Skeletal muscle tissue (tissue), 4 donors: ENCODE measurements around the gene WBP1L. TPM values are rescaled to one million over a fixed set of nuclear protein-coding genes. Genes with fewer than 3 reads are reported as not detected.
"Not testable (repeated sequence)": the region's sequence is repeated elsewhere in the genome, so short reads cannot be mapped to it uniquely, and the experiment has no call there.

Experiments used
- H3K27ac ChIP-seq: one replicate; pipeline ENCODE4 v1.7.0; 2013; ENCODE audit warnings: mild to moderate bottlenecking, low read depth, low read length, inconsistent platforms
- H3K27me3 ChIP-seq, 3 donors: one replicate each; pipeline ENCODE4 v1.7.0; 2013; ENCODE audit warnings: low read length in 3 of 3; ENCODE audit not compliant: control insufficient read depth in 3 of 3, insufficient read depth in 3 of 3
- H3K36me3 ChIP-seq, 3 donors: one replicate each; pipeline ENCODE4 v1.7.0; 2013; ENCODE audit warnings: low read length in 3 of 3; ENCODE audit not compliant: control insufficient read depth in 3 of 3, insufficient read depth in 3 of 3
- H3K4me1 ChIP-seq, 3 donors: one replicate each; pipeline ENCODE4 v1.7.0; 2013; ENCODE audit warnings: low read length in 3 of 3, mild to moderate bottlenecking in 3 of 3; ENCODE audit not compliant: control insufficient read depth in 3 of 3, insufficient read depth in 3 of 3
- H3K4me3 ChIP-seq, 3 donors: one replicate each; pipeline ENCODE4 v1.7.0; 2013; ENCODE audit warnings: low read length in 3 of 3
- H3K9ac ChIP-seq, 3 donors: one replicate each; pipeline ENCODE4 v1.7.0; 2013; ENCODE audit warnings: low read length in 3 of 3, mild to moderate bottlenecking in 3 of 3, moderate library complexity in 2 of 3, low read depth in 1 of 3
- H3K9me3 ChIP-seq, 3 donors: one replicate each; pipeline ENCODE4 v1.7.0; 2013; ENCODE audit warnings: low read length in 3 of 3; ENCODE audit not compliant: control insufficient read depth in 3 of 3
- total RNA-seq: library from RNA; depleted of rRNA; stranded (reverse); fragments of >200 nt; gene quantifications from one replicate; pipeline ENCODE4 v1.2.3, GENCODE V29; 2014
- donor health status: Osteomylitis.

The WBP1L gene
- total RNA-seq, 1 donor from 2014 or later = 24.0 TPM

DNA sequence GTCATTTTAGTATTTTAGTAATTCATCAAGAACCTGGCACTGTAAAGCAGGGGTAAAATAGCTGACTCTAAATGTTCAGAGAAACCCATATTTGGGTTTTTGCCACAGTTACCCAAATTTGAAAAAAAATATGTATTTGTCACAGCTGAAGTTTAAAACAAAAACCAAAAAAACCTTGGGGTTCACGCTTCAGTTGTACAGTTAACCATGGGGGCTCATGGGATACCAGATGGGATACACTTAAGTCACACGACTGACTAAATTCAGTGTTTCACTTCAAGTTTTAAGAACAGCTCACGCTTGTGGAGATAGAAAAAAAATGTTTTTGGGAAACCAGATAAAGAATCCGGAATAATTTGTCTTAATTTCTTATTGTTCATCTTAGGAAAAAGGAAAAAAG, 31.7 kb upstream of the WBP1L start:
- Histone ChIP-seq H3K27ac (no peak overlapping the region), H3K36me3 (no peaks in the 10 kb centered on the region), H3K4me1 (peaks cover 8 to 19% (median 17%) of the 10 kb centered on the region in 3 donors), H3K9ac (no peak overlapping the region), H3K9me3 (no peaks in the 10 kb centered on the region), H3K27me3 (no peaks in the 10 kb centered on the region), H3K4me3 (no peak overlapping the region)

DNA sequence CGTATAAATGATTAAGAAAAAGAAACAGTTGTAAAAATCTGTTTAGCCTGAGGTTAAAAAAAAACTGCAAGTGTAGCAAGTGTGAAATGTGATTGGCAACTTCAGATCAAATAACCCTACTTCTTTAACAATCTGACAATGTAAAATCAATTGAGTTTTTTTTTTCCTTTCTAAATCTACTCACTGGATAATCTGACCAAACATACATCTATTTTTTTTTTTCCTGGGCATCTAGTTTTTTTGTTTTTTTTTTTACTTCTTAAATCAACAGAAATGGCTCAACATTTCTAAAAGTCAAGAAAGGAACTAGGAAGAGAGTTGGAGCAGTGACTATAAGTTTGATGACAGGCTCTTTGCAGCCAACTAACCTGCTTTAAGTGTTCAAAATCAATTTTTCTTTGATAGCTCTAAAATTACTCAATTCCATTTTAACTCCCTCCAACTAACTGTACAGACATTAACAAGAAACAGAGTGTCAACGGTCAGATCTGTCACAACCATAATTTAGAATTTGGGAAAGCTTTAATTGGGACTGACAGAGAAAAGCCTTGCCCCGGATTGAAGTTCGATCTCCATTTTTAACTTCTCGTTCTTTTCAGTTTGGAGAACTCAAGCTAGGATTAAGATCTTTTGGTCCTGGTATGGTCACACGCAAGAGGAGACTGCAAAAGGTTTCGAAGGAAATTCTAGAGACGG, 30.8 kb upstream of the WBP1L start:
- Histone ChIP-seq H3K27ac (peak overlapping the region; percentile 71), H3K4me3 (peak overlapping the region; percentile 86 to 92 (median 92)), H3K9me3 (no peaks in the 10 kb centered on the region), H3K36me3 (no peaks in the 10 kb centered on the region), H3K27me3 (no peaks in the 10 kb centered on the region), H3K4me1 (peaks cover 13 to 27% (median 22%) of the 10 kb centered on the region in 3 donors), H3K9ac (peak overlapping the region; percentile 66 to 86 (median 77))

GRCh38 chr10:102713539-102713813, 30.3 kb upstream of the WBP1L start:
- Histone ChIP-seq H3K27me3 (no peaks in the 10 kb centered on the region), H3K9ac (peak overlapping the region; percentile 66 to 86 (median 77)), H3K4me1 (peaks cover 18 to 32% (median 26%) of the 10 kb centered on the region in 3 donors), H3K27ac (peak overlapping the region; percentile 71), H3K36me3 (peaks cover 0 to 2% (median 0%) of the 10 kb centered on the region in 3 donors), H3K9me3 (no peaks in the 10 kb centered on the region), H3K4me3 (peak overlapping the region; percentile 86 to 92 (median 92))

DNA sequence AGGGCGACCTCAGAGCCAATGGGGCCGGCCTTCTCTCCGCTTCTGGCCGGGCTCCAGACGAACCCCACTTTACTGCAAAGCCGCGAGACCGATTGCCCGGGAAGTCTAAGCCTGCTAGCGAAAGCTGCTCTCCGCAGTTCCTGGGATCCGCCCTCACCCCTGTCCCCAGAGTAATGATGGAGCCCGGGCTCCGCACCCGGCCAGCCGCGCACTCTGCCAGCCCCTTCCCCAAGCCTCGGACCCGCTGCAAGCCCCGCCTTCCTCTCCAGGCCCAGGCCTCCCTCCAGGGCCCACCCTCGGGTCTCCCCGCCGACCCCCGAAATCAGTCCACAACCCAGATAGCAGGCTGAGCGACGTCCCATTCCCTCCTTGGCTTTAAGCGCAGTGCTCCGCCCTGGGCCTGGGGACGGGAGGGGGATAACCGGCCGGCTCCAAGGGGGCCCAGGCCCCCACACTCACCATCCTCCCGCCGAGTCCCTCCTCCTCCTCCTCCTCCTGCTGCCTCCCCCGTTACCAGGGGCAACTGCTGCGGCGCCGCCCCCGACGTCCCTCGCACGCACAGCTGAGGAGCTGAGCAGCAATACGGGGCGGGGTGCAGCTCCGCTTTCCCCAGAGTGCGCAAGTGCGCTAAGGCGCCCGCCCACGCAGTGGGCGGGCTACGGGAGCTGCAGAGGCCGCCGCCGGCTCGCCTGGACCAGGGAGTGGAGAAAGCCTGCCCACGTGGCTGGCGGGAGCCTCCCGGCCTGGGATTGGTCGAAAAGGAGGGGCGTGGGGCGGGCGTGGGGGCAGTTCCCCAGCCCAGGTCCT, 29.7 kb upstream of the WBP1L start, which contains the start of gene ARL3:
Gene ARL3 (minus strand): TSS at position 584 of the 807 bp plus-strand sequence. CDS start 122 bp downstream, at position 462.
- H3K27me3 ChIP-seq = no peaks in the 10 kb centered on the region
- no peaks in the 10 kb centered on the region for H3K9me3 ChIP-seq
- H3K9ac ChIP-seq = peak within 1 kb of the TSS; percentile 66 to 90 (median 77)
- H3K27ac ChIP-seq = peak within 1 kb of the TSS; percentile 71
- peaks cover 20 to 34% (median 29%) of the 10 kb centered on the region in 3 donors for H3K4me1 ChIP-seq
- H3K36me3 ChIP-seq = peaks cover 0 to 2% (median 0%) of the 10 kb centered on the region in 3 donors
- H3K4me3 ChIP-seq = peak within 1 kb of the TSS; percentile 88 to 92 (median 92)

- Histone ChIP-seq H3K27me3 (no peaks in the 10 kb centered on the region), H3K4me1 (peaks cover 20 to 34% (median 29%) of the 10 kb centered on the region in 3 donors), H3K27ac (peak within 1 kb of the TSS; percentile 71)
These were observed 28.9 kb upstream of the WBP1L start, which contains the start of gene SFXN2 for GRCh38 chr10:102714621-102715455. SFXN2 (plus strand) TSS chr10:102714636; CDS start chr10:102726637, 12,001 bp downstream.

DNA sequence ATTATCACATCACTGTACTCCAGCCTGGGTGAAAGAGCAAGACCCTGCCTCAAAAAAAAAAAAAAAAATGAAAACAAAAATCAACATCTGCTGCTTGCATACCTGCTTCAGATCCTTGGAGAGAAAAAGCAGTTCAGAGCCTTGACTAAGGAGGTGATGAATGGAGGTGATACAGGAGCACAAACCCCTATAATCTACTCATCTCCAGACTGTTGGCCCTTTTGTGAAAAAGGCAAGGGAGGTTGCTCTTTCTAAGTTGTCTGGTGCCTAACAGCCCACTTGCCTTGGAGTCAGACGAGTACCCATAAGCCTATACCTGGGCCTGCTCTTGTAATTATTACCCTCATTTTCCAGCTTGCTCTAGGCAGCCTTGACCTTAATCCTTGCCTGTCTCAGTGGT, 27.9 kb upstream of the WBP1L start:
- H3K27me3 ChIP-seq = no peaks in the 10 kb centered on the region
- H3K9me3 ChIP-seq = no peaks in the 10 kb centered on the region
- no peak overlapping the region for H3K9ac ChIP-seq
- H3K4me3 ChIP-seq = no peak overlapping the region
- peaks cover 0 to 2% (median 0%) of the 10 kb centered on the region in 3 donors for H3K36me3 ChIP-seq
- peaks cover 23 to 34% (median 29%) of the 10 kb centered on the region in 3 donors for H3K4me1 ChIP-seq
- no peak overlapping the region for H3K27ac ChIP-seq

More at GRCh38 chr10:102714621-102715455, 28.9 kb upstream of the WBP1L start, which contains the start of gene SFXN2:
- Histone ChIP-seq H3K36me3 (peaks cover 0 to 2% (median 0%) of the 10 kb centered on the region in 3 donors), H3K9me3 (no peaks in the 10 kb centered on the region), H3K4me3 (peak within 1 kb of the TSS; percentile 88 to 92 (median 92)), H3K9ac (peak within 1 kb of the TSS; percentile 66 to 90 (median 77))

- not testable (repeated sequence) for H3K9ac ChIP-seq, H3K27ac ChIP-seq
These were observed 26.7 kb upstream of the WBP1L start for GRCh38 chr10:102716900-102717565.

DNA sequence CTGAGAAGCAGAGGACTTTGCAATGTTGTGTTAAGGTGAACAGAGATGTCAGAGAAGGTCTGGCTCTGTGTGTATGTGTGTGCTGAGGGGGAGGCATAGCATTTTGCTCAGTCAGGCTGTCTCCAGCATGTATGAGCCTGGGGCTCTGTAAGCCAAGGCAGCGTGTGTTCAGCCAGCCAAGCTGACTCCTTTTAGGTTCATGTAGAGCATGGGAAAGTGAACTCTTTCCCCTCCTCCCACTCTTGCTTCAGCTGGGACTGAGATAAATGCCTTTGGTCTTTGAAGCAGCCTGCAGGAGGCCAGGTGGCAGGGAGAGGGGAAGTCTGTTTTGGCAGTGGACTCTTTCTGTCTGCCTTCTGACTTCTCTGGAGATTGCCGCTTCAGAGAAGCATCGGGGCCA, 25.5 kb upstream of the WBP1L start:
- peak overlapping the region in 2 of 3 donors; percentile 46 to 65 for H3K9ac ChIP-seq
- no peaks in the 10 kb centered on the region for H3K9me3 ChIP-seq
- no peaks in the 10 kb centered on the region for H3K27me3 ChIP-seq
- peaks cover 0 to 2% (median 0%) of the 10 kb centered on the region in 3 donors for H3K36me3 ChIP-seq
- peak overlapping the region in 2 of 3 donors; percentile 9 to 37 for H3K4me3 ChIP-seq
- peaks cover 24 to 32% (median 27%) of the 10 kb centered on the region in 3 donors for H3K4me1 ChIP-seq
- peak overlapping the region; percentile 56 for H3K27ac ChIP-seq

More at GRCh38 chr10:102716900-102717565, 26.7 kb upstream of the WBP1L start:
- peaks cover 24 to 34% (median 29%) of the 10 kb centered on the region in 3 donors for H3K4me1 ChIP-seq
- not testable (repeated sequence) for H3K27me3 ChIP-seq, H3K36me3 ChIP-seq, H3K4me3 ChIP-seq, H3K9me3 ChIP-seq

DNA sequence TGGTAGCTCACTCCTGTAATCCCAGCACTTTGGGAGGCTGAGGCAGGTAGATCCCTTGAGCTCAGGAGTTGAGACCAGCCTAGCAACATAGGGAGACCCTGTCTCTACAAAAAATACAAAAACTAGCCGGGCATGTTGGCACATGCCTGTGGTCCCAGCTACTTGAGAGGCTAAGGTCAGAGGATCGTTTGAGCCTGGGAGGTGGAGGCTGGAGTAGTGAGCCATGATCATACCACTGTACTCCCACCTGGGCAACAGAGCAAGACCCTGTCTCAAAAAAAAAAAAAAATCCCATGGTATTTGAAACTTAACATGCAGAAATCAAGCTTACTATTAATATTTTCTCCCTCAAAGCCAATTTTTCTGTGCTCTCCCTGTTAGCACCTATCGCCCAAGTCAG, 23.4 kb upstream of the WBP1L start:
- Histone ChIP-seq H3K9ac (no peak overlapping the region), H3K9me3 (no peaks in the 10 kb centered on the region), H3K4me3 (no peak overlapping the region), H3K27ac (no peak overlapping the region), H3K27me3 (no peaks in the 10 kb centered on the region), H3K36me3 (peaks cover 0 to 2% (median 0%) of the 10 kb centered on the region in 3 donors), H3K4me1 (peaks cover 14 to 16% (median 16%) of the 10 kb centered on the region in 3 donors)
